Gastrocnemius medialis (tissue), 4 donors: ENCODE results near the gene CFAP77. TPM values are rescaled to one million over a fixed set of nuclear protein-coding genes. Genes with fewer than 3 reads are reported as not detected.

Experiments used
- ATAC-seq, 2 donors: fragments of 150-250 bp; one replicate each; pipeline ENCODE4 v1.9.1; 2016
- DNase-seq, 2 donors: peaks; one replicate each; pipeline ENCODE4 v3.0.0-alpha.2; 2019
- H3K27ac ChIP-seq, 4 donors: fragments of 200-600 bp; sonication (generic); 1 replicate in 1 of 4; 2 replicates in 3 of 4; pipeline ENCODE4 v1.5.1; 2016 to 2018; ENCODE audit warnings: mild to moderate bottlenecking in 2 of 4, moderate library complexity in 1 of 4
- H3K27me3 ChIP-seq, 3 donors: fragments of 200-600 bp; sonication (generic) in 2 of 3; 1 replicate in 1 of 3; 2 replicates in 2 of 3; pipeline versions ENCODE4 v1.5.1 to v1.6.0; 2016 to 2019; ENCODE audit warnings: mild to moderate bottlenecking in 1 of 3, moderate library complexity in 1 of 3
- H3K36me3 ChIP-seq, 2 donors: fragments of 200-600 bp; sonication (generic) in 1 of 2; one replicate each; pipeline ENCODE4 v1.5.1; 2017 to 2018
- H3K4me1 ChIP-seq, 2 donors: fragments of 200-600 bp; sonication (generic) in 1 of 2; one replicate each; pipeline ENCODE4 v1.5.1; 2016 to 2017; ENCODE audit warnings: mild to moderate bottlenecking in 2 of 2
- H3K4me3 ChIP-seq, 4 donors: fragments of 200-600 bp; sonication (generic) in 3 of 4; 1 replicate in 1 of 4; 2 replicates in 3 of 4; pipeline ENCODE4 v1.5.1; 2016 to 2019; ENCODE audit warnings: mild to moderate bottlenecking in 2 of 4
- H3K9me3 ChIP-seq, 3 donors: fragments of 200-600 bp; sonication (generic) in 2 of 3; 1 replicate in 1 of 3; 2 replicates in 2 of 3; pipeline ENCODE4 v1.5.1; 2016 to 2019
- CTCF ChIP-seq, 5 experiments: fragments of 450-650 bp in 3 of 5; fragments of 200-600 bp in 2 of 5; sonication (generic) in 2 of 5; IDR thresholded peaks in 4 of 5; conservative IDR thresholded peaks in 1 of 5; 1 replicate in 4 of 5; 2 replicates in 1 of 5; pipeline ENCODE4 v1.5.1; 2016 to 2019; ENCODE audit warnings: antibody characterized with exemption in 5 of 5, mild to moderate bottlenecking in 3 of 5, moderate library complexity in 3 of 5
- POLR2A ChIP-seq, 2 donors: fragments of 450-650 bp; IDR thresholded peaks; one replicate each; pipeline ENCODE4 v1.6.1; 2017; ENCODE audit warnings: antibody characterized with exemption in 2 of 2, mild to moderate bottlenecking in 2 of 2, moderate library complexity in 2 of 2
- in situ Hi-C, 4 donors: fragments of 200-750 bp; cut with MboI; loops; one replicate each; pipeline versions ENCODE4 v1.15.0 to v1.8.0; 2017; ENCODE audit warnings: low sequenced_read_pairs in 4 of 4
- intact Hi-C: fragments of 100-400 bp; cut with DNase I; formaldehyde crosslinking; loops from one replicate; pipeline ENCODE4 v1.15.1; 2023; ENCODE audit warnings: low total_unique reads
- total RNA-seq, 4 donors: library from RNA; depleted of rRNA; stranded (reverse); fragments of >200 nt; gene quantifications; one replicate each; pipeline versions ENCODE4 v1.1.0 to v1.2.3, GENCODE V29; 2016

Gene CFAP77
- total RNA-seq, 4 donors from 2014 or later, result not detected

- no peak overlapping the region for H3K27ac ChIP-seq
- in situ Hi-C loops (no loop called here), intact Hi-C loops (no loop called here)
- no peaks in the 10 kb centered on the region for H3K4me1 ChIP-seq
- H3K4me3 ChIP-seq, result no peak overlapping the region
- DNase-seq (no peak), ATAC-seq (no peak)
- TF ChIP-seq POLR2A (IDR thresholded peaks at IDR 0.05), result no peak
- TF ChIP-seq CTCF (IDR thresholded peaks at IDR 0.05 in 4 of 5, conservative IDR thresholded peaks at IDR 0.05 in 1 of 5), result no peak
- H3K36me3 ChIP-seq, result no peaks in the 10 kb centered on the region
- peaks cover 43 to 48% (median 46%) of the 10 kb centered on the region in 3 donors for H3K27me3 ChIP-seq
- no peaks in the 10 kb centered on the region for H3K9me3 ChIP-seq
Measured at GRCh38 chr9:132487351-132487791, 77.4 kb downstream of the CFAP77 start.

GRCh38 chr9:132487980-132488535 is 78.0 kb downstream of the CFAP77 start:
- Histone ChIP-seq H3K27me3 (peaks cover 41 to 48% (median 46%) of the 10 kb centered on the region in 3 donors), H3K36me3 (no peaks in the 10 kb centered on the region), H3K9me3 (no peaks in the 10 kb centered on the region), H3K4me1 (no peaks in the 10 kb centered on the region), H3K4me3 (no peak overlapping the region), H3K27ac (no peak overlapping the region)
- TF ChIP-seq CTCF (IDR thresholded peaks at IDR 0.05 in 4 of 5, conservative IDR thresholded peaks at IDR 0.05 in 1 of 5) (no peak), POLR2A (IDR thresholded peaks at IDR 0.05) (no peak)
- no peak for DNase-seq
- intact Hi-C loops, result no loop called here
- in situ Hi-C loops, result no loop called here
- no peak for ATAC-seq

- peaks cover 40 to 48% (median 46%) of the 10 kb centered on the region in 3 donors for H3K27me3 ChIP-seq
- no peaks in the 10 kb centered on the region for H3K4me1 ChIP-seq
- ATAC-seq, result no peak
- no peak for TF ChIP-seq POLR2A (IDR thresholded peaks at IDR 0.05)
- no peak for TF ChIP-seq CTCF (IDR thresholded peaks at IDR 0.05 in 4 of 5, conservative IDR thresholded peaks at IDR 0.05 in 1 of 5)
- no peaks in the 10 kb centered on the region for H3K9me3 ChIP-seq
- no peak overlapping the region for H3K4me3 ChIP-seq
- no peaks in the 10 kb centered on the region for H3K36me3 ChIP-seq
- in situ Hi-C loops, result no loop called here
- intact Hi-C loops, result no loop called here
- no peak for DNase-seq
- H3K27ac ChIP-seq, result no peak overlapping the region
Measured at GRCh38 chr9:132488626-132489025, 78.6 kb downstream of the CFAP77 start.

- Histone ChIP-seq H3K27me3 (peaks cover 36 to 48% (median 46%) of the 10 kb centered on the region in 3 donors), H3K4me1 (no peaks in the 10 kb centered on the region), H3K36me3 (no peaks in the 10 kb centered on the region), H3K4me3 (no peak overlapping the region), H3K9me3 (no peaks in the 10 kb centered on the region), H3K27ac (no peak overlapping the region)
- ATAC-seq (no peak), DNase-seq (no peak)
- TF ChIP-seq POLR2A (IDR thresholded peaks at IDR 0.05), result no peak
- TF ChIP-seq CTCF (IDR thresholded peaks at IDR 0.05 in 4 of 5, conservative IDR thresholded peaks at IDR 0.05 in 1 of 5), result no peak
- intact Hi-C loops (no loop called here), in situ Hi-C loops (no loop called here)
Measured at GRCh38 chr9:132489536-132489935, 79.5 kb downstream of the CFAP77 start.

GRCh38 chr9:132494857-132495256 is 84.8 kb downstream of the CFAP77 start:
- in situ Hi-C loops, result no loop called here
- Histone ChIP-seq H3K4me3 (no peak overlapping the region), H3K27ac (no peak overlapping the region), H3K9me3 (no peaks in the 10 kb centered on the region), H3K36me3 (no peaks in the 10 kb centered on the region), H3K27me3 (peaks cover 25 to 27% (median 27%) of the 10 kb centered on the region in 3 donors), H3K4me1 (no peaks in the 10 kb centered on the region)
- TF ChIP-seq POLR2A (IDR thresholded peaks at IDR 0.05) (no peak), CTCF (IDR thresholded peaks at IDR 0.05 in 4 of 5, conservative IDR thresholded peaks at IDR 0.05 in 1 of 5) (no peak)
- ATAC-seq (no peak), DNase-seq (no peak)
- intact Hi-C loops, result no loop called here
